Fibroblast of lung (primary cell): ENCODE data around the gene STXBP6. TPM values are rescaled to one million over a fixed set of nuclear protein-coding genes. Genes with fewer than 3 reads are reported as not detected.
A peak's percentile ranks its signal among the peaks of the same experiment; 100 is the strongest.

Experiments used
- DNase-seq, 2 donors: peaks; one replicate each; pipeline versions ENCODE4 v3.0.0 to v3.0.0-alpha.2; 2010; ENCODE audit warnings: low read depth in 2 of 2
- H2AFZ ChIP-seq: 2 replicates; pipeline ENCODE4 v1.5.1; 2012; ENCODE audit warnings: low read length, control low read depth, inconsistent platforms
- H3K27ac ChIP-seq: 2 replicates; pipeline ENCODE4 v1.5.1; 2011; ENCODE audit warnings: low read length, control low read depth; ENCODE audit not compliant: insufficient read depth
- H3K27me3 ChIP-seq: 2 replicates; pipeline ENCODE4 v1.5.1; 2011; ENCODE audit warnings: mild to moderate bottlenecking, low read length; ENCODE audit not compliant: control insufficient read depth, insufficient read depth
- H3K36me3 ChIP-seq: 2 replicates; pipeline ENCODE4 v1.5.1; 2011; ENCODE audit warnings: low read length; ENCODE audit not compliant: control insufficient read depth, insufficient read depth
- H3K4me1 ChIP-seq: 2 replicates; pipeline ENCODE4 v1.5.1; 2011; ENCODE audit warnings: low read length; ENCODE audit not compliant: control insufficient read depth, insufficient read depth; ENCODE audit errors: extremely low read depth
- H3K4me2 ChIP-seq: 2 replicates; pipeline ENCODE4 v1.5.1; 2011; ENCODE audit warnings: low read length, control low read depth; ENCODE audit not compliant: insufficient read depth; ENCODE audit errors: extremely low read depth
- H3K4me3 ChIP-seq, 4 experiments: fragments of 200-600 bp in 1 of 4; sonication (generic) in 1 of 4; replicated peaks in 1 of 4; 2 replicates each; pipeline ENCODE4 v1.5.1; 2011 to 2016; ENCODE audit warnings: low read length in 4 of 4, low read depth in 3 of 4, mild to moderate bottlenecking in 3 of 4, control low read depth in 2 of 4, inconsistent platforms in 1 of 4, mixed read lengths in 1 of 4; ENCODE audit not compliant: insufficient read depth in 1 of 4; ENCODE audit errors: control extremely low read depth in 1 of 4
- H3K79me2 ChIP-seq: 2 replicates; pipeline ENCODE4 v1.5.1; 2012; ENCODE audit warnings: mild to moderate bottlenecking, low read length, inconsistent platforms; ENCODE audit not compliant: control insufficient read depth, insufficient read depth
- H3K9ac ChIP-seq: 2 replicates; pipeline ENCODE4 v1.5.1; 2011; ENCODE audit warnings: mild to moderate bottlenecking, low read length, control low read depth; ENCODE audit not compliant: insufficient read depth
- H3K9me3 ChIP-seq: 2 replicates; pipeline ENCODE4 v1.5.1; 2012; ENCODE audit warnings: low read depth, low read length; ENCODE audit not compliant: control insufficient read depth, insufficient read depth
- H4K20me1 ChIP-seq: 2 replicates; pipeline ENCODE4 v1.5.1; 2011; ENCODE audit warnings: low read length; ENCODE audit not compliant: control insufficient read depth, insufficient read depth; ENCODE audit errors: extremely low read depth
- CTCF ChIP-seq, 2 donors: IDR thresholded peaks in 1 of 2; conservative IDR thresholded peaks in 1 of 2; 1 replicate in 1 of 2; 2 replicates in 1 of 2; pipeline ENCODE4 v1.5.1; 2011 to 2012; ENCODE audit warnings: low read length in 2 of 2, control low read depth in 1 of 2, inconsistent platforms in 1 of 2, low read depth in 1 of 2, mild to moderate bottlenecking in 1 of 2
- EZH2 ChIP-seq: IDR thresholded peaks from 2 replicates; pipeline ENCODE4 v1.5.1; 2012; ENCODE audit warnings: low read length, control low read depth, mild to moderate bottlenecking; ENCODE audit errors: missing control alignments
- polyA plus RNA-seq, 2 donors: library from polyadenylated mRNA; depleted of rRNA in 1 of 2; stranded (reverse) in 1 of 2; unstranded in 1 of 2; fragments of >200 nt; gene quantifications; 2 replicates each; pipeline ENCODE4 v1.2.1, GENCODE V29; 2011 to 2012; ENCODE audit warnings: missing spikeins in 1 of 2
- total RNA-seq: library from RNA; depleted of rRNA; stranded (reverse); fragments of >200 nt; gene quantifications from 2 replicates; pipeline ENCODE4 v1.2.1, GENCODE V29; 2014

STXBP6 gene
- total and polyA plus RNA-seq, 2 donors (not counting 1 experiment from before 2014, with no cell fraction given) = 4.5 to 17.8 TPM

- no peak overlapping the region for H3K9ac ChIP-seq
- H3K9me3 ChIP-seq = no peaks in the 10 kb centered on the region
- H3K36me3 ChIP-seq = no peaks in the 10 kb centered on the region
- DNase-seq = no peak
- no peak overlapping the region for H2AFZ ChIP-seq
- H3K27ac ChIP-seq = no peak overlapping the region
- H3K4me1 ChIP-seq = no peaks in the 10 kb centered on the region
- no peaks in the 10 kb centered on the region for H3K27me3 ChIP-seq
- H4K20me1 ChIP-seq = no peaks in the 10 kb centered on the region
- H3K4me3 ChIP-seq = no peak overlapping the region
- H3K4me2 ChIP-seq = no peak overlapping the region
- H3K79me2 ChIP-seq = no peaks in the 10 kb centered on the region
- no peak for TF ChIP-seq EZH2
- TF ChIP-seq CTCF (conservative IDR thresholded peaks at IDR 0.05 in 1 of 2, IDR thresholded peaks at IDR 0.05 in 1 of 2; ENCODE audit: low read depth in 1 of 2, low read length in 2 of 2) = no peak
These were observed 125.4 kb downstream of the STXBP6 start for GRCh38 chr14:24924544-24924943.

- no peak overlapping the region for H3K27ac ChIP-seq
- H3K4me3 ChIP-seq = no peak overlapping the region
- TF ChIP-seq CTCF (conservative IDR thresholded peaks at IDR 0.05 in 1 of 2, IDR thresholded peaks at IDR 0.05 in 1 of 2; ENCODE audit: low read depth in 1 of 2, low read length in 2 of 2) = no peak
- TF ChIP-seq EZH2 = no peak
- no peaks in the 10 kb centered on the region for H3K27me3 ChIP-seq
- peak; percentile 31 to 72 for DNase-seq
- no peaks in the 10 kb centered on the region for H3K36me3 ChIP-seq
- H4K20me1 ChIP-seq = no peaks in the 10 kb centered on the region
- H2AFZ ChIP-seq = no peak overlapping the region
- H3K79me2 ChIP-seq = no peaks in the 10 kb centered on the region
- no peaks in the 10 kb centered on the region for H3K9me3 ChIP-seq
- no peaks in the 10 kb centered on the region for H3K4me1 ChIP-seq
- H3K9ac ChIP-seq = no peak overlapping the region
- H3K4me2 ChIP-seq = no peak overlapping the region
These were observed 128.0 kb downstream of the STXBP6 start for GRCh38 chr14:24921903-24922302.

GRCh38 chr14:24920265-24921075, 129.5 kb downstream of the STXBP6 start:
- H3K27me3 ChIP-seq = no peaks in the 10 kb centered on the region
- peaks cover 1% of the 10 kb centered on the region for H4K20me1 ChIP-seq
- H3K36me3 ChIP-seq = no peaks in the 10 kb centered on the region
- H3K4me3 ChIP-seq = no peak overlapping the region
- H3K27ac ChIP-seq = no peak overlapping the region
- no peaks in the 10 kb centered on the region for H3K9me3 ChIP-seq
- no peaks in the 10 kb centered on the region for H3K4me1 ChIP-seq
- TF ChIP-seq CTCF (conservative IDR thresholded peaks at IDR 0.05 in 1 of 2, IDR thresholded peaks at IDR 0.05 in 1 of 2; ENCODE audit: low read depth in 1 of 2, low read length in 2 of 2) = no peak
- H3K4me2 ChIP-seq = no peak overlapping the region
- no peaks in the 10 kb centered on the region for H3K79me2 ChIP-seq
- no peak overlapping the region for H3K9ac ChIP-seq
- DNase-seq = no peak
- H2AFZ ChIP-seq = no peak overlapping the region
